WTC11 (cell line): ENCODE data around the gene SEMA4F. TPM values are rescaled to one million over a fixed set of nuclear protein-coding genes. Genes with fewer than 3 reads are reported as not detected.

Experiments used
- ATAC-seq: fragments of 200-7000 bp; cut with Tn5 transposase; 2 replicates; pipeline ENCODE4 v1.10.0; 2021; ENCODE audit warnings: mild to moderate bottlenecking, moderate library complexity
- CTCF ChIA-PET: fragments of 300-600 bp; sonication (Branson Sonifier 250); formaldehyde crosslinking; loops from one replicate; lab custom pipeline; 2021; ENCODE audit warnings: antibody characterized with exemption; lab: Charles Lee
- POLR2A ChIA-PET: fragments of 350-600 bp; sonication (Branson Sonifier 250); formaldehyde crosslinking; loops from one replicate; lab custom pipeline; 2021; ENCODE audit warnings: antibody characterized with exemption; lab: Charles Lee
- DNase-seq: peaks from one replicate; pipeline ENCODE4 v3.0.0; 2021; ENCODE audit warnings: low spot score
- H3K27ac Mint-ChIP-seq: 2 replicates; pipeline ENCODE4 v1.8.0; 2021; ENCODE audit warnings: mixed read lengths
- H3K27me3 Mint-ChIP-seq: 2 replicates; pipeline ENCODE4 v1.8.0; 2021; ENCODE audit warnings: low read depth, mild to moderate bottlenecking, moderate library complexity, mixed read lengths
- H3K36me3 Mint-ChIP-seq: 2 replicates; pipeline ENCODE4 v1.8.0; 2021; ENCODE audit warnings: mixed read lengths
- H3K4me1 Mint-ChIP-seq: 2 replicates; pipeline ENCODE4 v1.8.0; 2022; ENCODE audit warnings: mixed read lengths
- H3K4me3 Mint-ChIP-seq: 2 replicates; pipeline ENCODE4 v1.8.0; 2021; ENCODE audit warnings: mild to moderate bottlenecking, moderate library complexity, mixed read lengths
- H3K9me3 Mint-ChIP-seq: 2 replicates; pipeline ENCODE4 v1.8.0; 2021; ENCODE audit warnings: mixed read lengths
- AFF4 ChIP-seq: sonication (generic); formaldehyde crosslinking; IDR thresholded peaks from 2 replicates; pipeline ENCODE4 v1.8.1; 2023; ENCODE audit warnings: mild to moderate bottlenecking, missing genetic modification reagents, borderline replicate concordance
- ATF2 ChIP-seq: sonication (generic); formaldehyde crosslinking; IDR thresholded peaks from 2 replicates; pipeline ENCODE4 v1.8.1; 2022; ENCODE audit warnings: low read depth, missing genetic modification reagents, borderline replicate concordance
- CBFB ChIP-seq: sonication (generic); formaldehyde crosslinking; IDR thresholded peaks from 2 replicates; pipeline ENCODE4 v1.8.1; 2022; ENCODE audit warnings: mild to moderate bottlenecking, low read depth, missing genetic modification reagents
- E2F4 ChIP-seq: sonication (generic); formaldehyde crosslinking; IDR thresholded peaks from 2 replicates; pipeline ENCODE4 v1.8.1; 2022; ENCODE audit warnings: low read depth, mild to moderate bottlenecking, moderate library complexity, missing genetic modification reagents, borderline replicate concordance
- ESRRA ChIP-seq: sonication (generic); formaldehyde crosslinking; IDR thresholded peaks from 2 replicates; pipeline ENCODE4 v1.8.1; 2022; ENCODE audit warnings: mild to moderate bottlenecking, missing genetic modification reagents, borderline replicate concordance
- GTF2I ChIP-seq: fragments of 250-450 bp; sonication (Bioruptor Pico); conservative IDR thresholded peaks from 2 replicates; pipeline ENCODE4 v1.4.0; 2021; ENCODE audit warnings: mild to moderate bottlenecking
- HMGA2 ChIP-seq: fragments of 250-450 bp; sonication (Bioruptor Pico); IDR thresholded peaks from 2 replicates; pipeline ENCODE4 v1.4.0; 2021; ENCODE audit warnings: mild to moderate bottlenecking, moderate library complexity
- IRF1 ChIP-seq: sonication (generic); formaldehyde crosslinking; IDR thresholded peaks from 2 replicates; pipeline ENCODE4 v1.8.0; 2023; ENCODE audit warnings: missing genetic modification reagents
- IRF2 ChIP-seq: sonication (generic); formaldehyde crosslinking; IDR thresholded peaks from 2 replicates; pipeline ENCODE4 v1.8.0; 2022; ENCODE audit warnings: low read depth, missing genetic modification reagents, borderline replicate concordance
- MLX ChIP-seq: sonication (generic); formaldehyde crosslinking; IDR thresholded peaks from 2 replicates; pipeline ENCODE4 v1.8.1; 2023; ENCODE audit warnings: mild to moderate bottlenecking, missing genetic modification reagents, moderate library complexity
- NR2C2 ChIP-seq: sonication (generic); formaldehyde crosslinking; IDR thresholded peaks from 2 replicates; pipeline ENCODE4 v1.8.0; 2022; ENCODE audit warnings: mild to moderate bottlenecking, missing genetic modification reagents
- NR3C1 ChIP-seq: sonication (generic); formaldehyde crosslinking; conservative IDR thresholded peaks from 2 replicates; pipeline ENCODE4 v1.8.1; 2023; ENCODE audit warnings: low read depth, mild to moderate bottlenecking, missing genetic modification reagents
- OVOL2 ChIP-seq: fragments of 250-450 bp; sonication (Bioruptor Pico); IDR thresholded peaks from 2 replicates; pipeline ENCODE4 v1.9.0; 2021; ENCODE audit warnings: mild to moderate bottlenecking, borderline replicate concordance
- PRRX2 ChIP-seq: fragments of 250-450 bp; sonication (Bioruptor Pico); IDR thresholded peaks from 2 replicates; pipeline ENCODE4 v1.8.0; 2021; ENCODE audit warnings: mild to moderate bottlenecking
- RELA ChIP-seq: sonication (generic); formaldehyde crosslinking; IDR thresholded peaks from 2 replicates; pipeline ENCODE4 v1.8.1; 2022; ENCODE audit warnings: missing genetic modification reagents, mild to moderate bottlenecking, borderline replicate concordance
- SOX15 ChIP-seq: fragments of 250-450 bp; sonication (Bioruptor Pico); IDR thresholded peaks from 2 replicates; pipeline ENCODE4 v1.9.0; 2021; ENCODE audit warnings: mild to moderate bottlenecking
- SP1 ChIP-seq: sonication (generic); formaldehyde crosslinking; conservative IDR thresholded peaks from 2 replicates; pipeline ENCODE4 v1.8.1; 2022; ENCODE audit warnings: missing genetic modification reagents
- USF1 ChIP-seq: sonication (generic); formaldehyde crosslinking; IDR thresholded peaks from 2 replicates; pipeline ENCODE4 v1.8.0; 2022; ENCODE audit warnings: mild to moderate bottlenecking, missing genetic modification reagents
- ZBTB43 ChIP-seq: sonication (generic); formaldehyde crosslinking; IDR thresholded peaks from 2 replicates; pipeline ENCODE4 v1.8.1; 2023; ENCODE audit warnings: mild to moderate bottlenecking, missing genetic modification reagents
- ZNF425 ChIP-seq: fragments of 250-450 bp; sonication (Bioruptor Pico); conservative IDR thresholded peaks from 2 replicates; pipeline ENCODE4 v1.9.0; 2021; ENCODE audit warnings: mild to moderate bottlenecking
- total RNA-seq: library from RNA; stranded (reverse); gene quantifications from 3 replicates; pipeline ENCODE4 v1.2.3, GENCODE V29; 2021

The SEMA4F gene
- total RNA-seq, 1 experiment from 2014 or later, result 5.7 TPM

GRCh38 chr2:74606927-74607326, 47.1 kb upstream of the SEMA4F start:
- H3K27ac Mint-ChIP-seq, result no peak overlapping the region
- TF ChIP-seq MLX (CRISPR knock-in tag) (no peak), USF1 (CRISPR knock-in tag) (no peak), RELA (CRISPR knock-in tag) (no peak), HMGA2 (CRISPR knock-in tag) (no peak), NR3C1 (no peak), IRF2 (CRISPR knock-in tag) (no peak), AFF4 (CRISPR knock-in tag) (no peak), OVOL2 (CRISPR knock-in tag) (no peak), CBFB (no peak), ATF2 (no peak), ESRRA (CRISPR knock-in tag) (no peak), PRRX2 (CRISPR knock-in tag) (no peak), SOX15 (CRISPR knock-in tag) (no peak), ZNF425 (CRISPR knock-in tag) (no peak), NR2C2 (CRISPR knock-in tag) (no peak), IRF1 (no peak), SP1 (CRISPR knock-in tag) (no peak), GTF2I (CRISPR knock-in tag) (no peak), ZBTB43 (CRISPR knock-in tag) (no peak), E2F4 (CRISPR knock-in tag) (no peak)
- DNase-seq (no peak), ATAC-seq (no peak)
- H3K36me3 Mint-ChIP-seq, result peaks cover 8% of the 10 kb centered on the region
- ChIA-PET CTCF (no interaction called here), POLR2A (no interaction called here)
- peaks cover 29% of the 10 kb centered on the region for H3K9me3 Mint-ChIP-seq
- H3K4me3 Mint-ChIP-seq, result no peak overlapping the region
- H3K27me3 Mint-ChIP-seq, result peaks cover 12% of the 10 kb centered on the region
- H3K4me1 Mint-ChIP-seq, result no peaks in the 10 kb centered on the region
